RWPE1 (cell line): ENCODE measurements around the gene PDZK1.
"Not testable (repeated sequence)": the region's sequence is repeated elsewhere in the genome, so short reads cannot be mapped to it uniquely, and the experiment has no call there.

Experiments
- CTCF ChIA-PET: fragments of 350-600 bp; sonication (Branson Sonifier 250); formaldehyde crosslinking; extraction: SDS; loops from one replicate; lab custom pipeline; 2021; lab: Yijun Ruan, JAX
- POLR2A ChIA-PET: fragments of 400-600 bp; formaldehyde crosslinking; extraction: SDS; loops from one replicate; lab custom pipeline; 2020; ENCODE audit warnings: antibody characterized with exemption; ENCODE audit not compliant: low non-redundant PET; lab: Yijun Ruan, JAX
- DNase-seq: peaks from one replicate; pipeline ENCODE4 v3.0.0; 2012; ENCODE audit warnings: low spot score
- H3K27ac ChIP-seq: fragments of 450-650 bp; 2 replicates; pipeline ENCODE4 v1.5.1; 2017
- TF ChIP-seq, protein P1 (sequence below): fragments of 450-650 bp; conservative IDR thresholded peaks from 2 replicates; pipeline ENCODE4 v1.5.1; 2017; ENCODE audit warnings: low read depth, mild to moderate bottlenecking

The PDZK1 gene

GRCh38 chr1:145690587-145691558 is 16.3 kb downstream of the PDZK1 start:
- ChIA-PET POLR2A (no interaction called here), CTCF (no interaction called here)
- peak overlapping the region; percentile 69 for H3K27ac ChIP-seq
- TF ChIP-seq, protein P1, sequence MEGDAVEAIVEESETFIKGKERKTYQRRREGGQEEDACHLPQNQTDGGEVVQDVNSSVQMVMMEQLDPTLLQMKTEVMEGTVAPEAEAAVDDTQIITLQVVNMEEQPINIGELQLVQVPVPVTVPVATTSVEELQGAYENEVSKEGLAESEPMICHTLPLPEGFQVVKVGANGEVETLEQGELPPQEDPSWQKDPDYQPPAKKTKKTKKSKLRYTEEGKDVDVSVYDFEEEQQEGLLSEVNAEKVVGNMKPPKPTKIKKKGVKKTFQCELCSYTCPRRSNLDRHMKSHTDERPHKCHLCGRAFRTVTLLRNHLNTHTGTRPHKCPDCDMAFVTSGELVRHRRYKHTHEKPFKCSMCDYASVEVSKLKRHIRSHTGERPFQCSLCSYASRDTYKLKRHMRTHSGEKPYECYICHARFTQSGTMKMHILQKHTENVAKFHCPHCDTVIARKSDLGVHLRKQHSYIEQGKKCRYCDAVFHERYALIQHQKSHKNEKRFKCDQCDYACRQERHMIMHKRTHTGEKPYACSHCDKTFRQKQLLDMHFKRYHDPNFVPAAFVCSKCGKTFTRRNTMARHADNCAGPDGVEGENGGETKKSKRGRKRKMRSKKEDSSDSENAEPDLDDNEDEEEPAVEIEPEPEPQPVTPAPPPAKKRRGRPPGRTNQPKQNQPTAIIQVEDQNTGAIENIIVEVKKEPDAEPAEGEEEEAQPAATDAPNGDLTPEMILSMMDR = no peak
- peak; percentile 25 for DNase-seq

DNA sequence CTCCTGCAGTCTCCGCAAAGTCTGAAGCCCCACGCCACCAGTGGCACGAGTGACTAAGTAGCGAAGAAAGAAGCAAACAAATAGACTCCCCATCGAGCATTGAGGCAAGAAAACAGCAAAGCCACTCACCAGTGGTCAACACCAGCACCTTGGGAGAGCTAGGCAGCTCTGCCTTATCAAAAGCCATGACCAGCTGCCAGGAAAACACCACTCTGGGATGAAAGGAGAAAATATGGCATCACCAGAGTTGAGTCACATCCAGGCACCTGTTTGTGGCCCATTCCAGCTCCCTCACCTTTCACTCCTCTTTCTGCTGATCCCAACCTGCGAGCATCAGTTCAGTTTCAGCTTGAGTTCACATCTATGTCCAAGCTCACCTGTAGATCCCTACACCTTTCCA is 17.2 kb downstream of the PDZK1 start:
- H3K27ac ChIP-seq = peak overlapping the region; percentile 59
- TF ChIP-seq, protein P1 = no peak
- DNase-seq = no peak
- ChIA-PET POLR2A (no interaction called here), CTCF (no interaction called here)

- ChIA-PET CTCF (no interaction called here), POLR2A (no interaction called here)
- TF ChIP-seq, protein P1 = no peak
- peak overlapping the region; percentile 59 for H3K27ac ChIP-seq
- DNase-seq = no peak
Measured at GRCh38 chr1:145688924-145689323, 18.2 kb downstream of the PDZK1 start.

DNA sequence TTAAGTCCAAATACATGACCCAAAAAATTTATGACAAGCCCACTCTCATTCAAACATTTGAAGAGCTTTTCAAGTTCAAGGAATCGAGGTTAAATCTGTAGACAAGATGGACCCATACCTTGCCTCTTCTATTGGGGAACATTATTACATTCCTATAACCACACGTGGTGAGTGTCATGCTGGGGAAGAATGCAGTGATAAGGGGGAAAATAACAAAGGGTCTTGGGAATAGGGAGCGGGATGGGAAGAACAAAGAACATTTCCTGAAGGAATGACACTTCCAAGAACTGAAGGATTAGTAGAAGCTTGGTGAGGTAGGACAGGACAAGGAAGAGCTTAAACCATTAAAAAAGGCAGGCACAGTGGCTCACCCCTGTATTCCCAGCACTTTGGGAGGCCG is 18.8 kb downstream of the PDZK1 start:
- ChIA-PET CTCF (no interaction called here), POLR2A (no interaction called here)
- TF ChIP-seq, protein P1 = no peak
- H3K27ac ChIP-seq = no peak overlapping the region; the same call in 1 of the 2 replicates
- DNase-seq = no peak

GRCh38 chr1:145686078-145686477 is 21.1 kb downstream of the PDZK1 start:
- CTCF ChIA-PET, DNase-seq, POLR2A ChIA-PET: not testable (repeated sequence)
- H3K27ac ChIP-seq = peak overlapping the region; percentile 37; the same call in 1 of the 2 replicates

- DNase-seq, CTCF ChIA-PET, H3K27ac ChIP-seq, POLR2A ChIA-PET: not testable (repeated sequence)
Measured at GRCh38 chr1:145684858-145685257, 22.3 kb downstream of the PDZK1 start.

DNA sequence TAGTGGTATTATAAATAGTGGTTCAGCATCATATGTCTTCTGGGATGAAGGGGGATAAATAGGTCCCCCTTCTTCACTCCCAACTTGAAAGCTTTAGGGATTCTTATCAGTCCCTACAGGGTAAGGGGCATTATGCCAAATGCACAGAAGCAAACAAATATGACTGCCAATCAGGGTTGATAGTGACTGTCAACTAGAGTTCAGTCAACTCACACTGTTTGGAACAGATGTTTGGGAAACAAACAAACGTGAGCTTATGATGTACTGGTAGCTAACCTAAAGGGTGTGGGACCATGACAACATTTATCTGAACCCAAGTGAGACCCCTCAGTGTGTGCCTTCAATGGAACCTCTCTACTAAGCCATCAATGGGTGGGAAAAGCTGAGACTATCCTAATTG is 34.0 kb downstream of the PDZK1 start:
- POLR2A ChIA-PET, CTCF ChIA-PET, H3K27ac ChIP-seq, DNase-seq: not testable (repeated sequence)

- DNase-seq, H3K27ac ChIP-seq, POLR2A ChIA-PET, CTCF ChIA-PET: not testable (repeated sequence)
Measured at GRCh38 chr1:145670995-145671745, 36.0 kb downstream of the PDZK1 start.

DNA sequence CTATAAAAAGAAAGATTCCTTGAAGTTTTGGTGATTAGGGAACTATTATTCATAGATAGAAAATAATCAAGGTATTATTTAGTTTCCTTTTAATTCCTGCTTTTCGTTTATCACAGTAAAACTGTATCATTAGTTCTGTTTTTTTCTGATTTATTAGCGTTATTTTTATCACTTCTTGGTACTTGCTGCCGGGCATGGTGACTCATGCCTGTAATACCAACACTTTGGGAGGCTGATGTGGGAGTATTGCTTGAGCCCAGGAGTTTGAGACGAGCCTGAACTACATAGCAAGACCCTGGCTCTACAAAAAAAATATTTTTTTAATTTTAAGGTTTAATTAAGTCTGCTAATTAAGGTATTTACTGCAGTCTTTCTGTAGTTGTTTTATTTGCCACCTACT is 42.2 kb downstream of the PDZK1 start:
- DNase-seq, POLR2A ChIA-PET, CTCF ChIA-PET, H3K27ac ChIP-seq: not testable (repeated sequence)

- DNase-seq, H3K27ac ChIP-seq, POLR2A ChIA-PET, CTCF ChIA-PET: not testable (repeated sequence)
Measured at GRCh38 chr1:145662502-145662901, 44.7 kb downstream of the PDZK1 start.

- H3K27ac ChIP-seq, DNase-seq, CTCF ChIA-PET, POLR2A ChIA-PET: not testable (repeated sequence)
Measured at GRCh38 chr1:145656245-145656943, 50.8 kb downstream of the PDZK1 start.
